GM12874 (cell line): ENCODE results near the gene HGD.

Experiments used
- TF ChIP-seq, protein P1 (sequence below): IDR thresholded peaks from 2 replicates; pipeline ENCODE4 v1.5.1; 2011; ENCODE audit warnings: low read depth, mild to moderate bottlenecking, control low read depth, low read length, moderate library complexity; ENCODE audit not compliant: insufficient read depth

HGD gene

DNA sequence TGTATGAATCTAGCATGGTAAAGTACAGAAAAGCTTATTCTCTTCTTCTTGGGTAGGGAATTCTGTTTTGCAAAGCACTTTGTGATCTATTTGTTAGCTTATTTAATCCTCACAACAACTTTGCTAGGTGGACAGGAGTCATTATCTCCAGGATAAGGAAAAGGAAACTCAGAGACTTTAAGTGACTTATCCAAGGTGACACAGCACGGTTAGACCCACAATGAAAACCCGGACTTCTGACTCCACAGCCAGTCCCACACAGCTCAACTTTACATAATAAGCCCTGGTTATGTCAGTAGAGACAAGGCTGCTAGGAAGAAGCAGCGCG, 86.3 kb downstream of the HGD start:
- TF ChIP-seq, protein P1, sequence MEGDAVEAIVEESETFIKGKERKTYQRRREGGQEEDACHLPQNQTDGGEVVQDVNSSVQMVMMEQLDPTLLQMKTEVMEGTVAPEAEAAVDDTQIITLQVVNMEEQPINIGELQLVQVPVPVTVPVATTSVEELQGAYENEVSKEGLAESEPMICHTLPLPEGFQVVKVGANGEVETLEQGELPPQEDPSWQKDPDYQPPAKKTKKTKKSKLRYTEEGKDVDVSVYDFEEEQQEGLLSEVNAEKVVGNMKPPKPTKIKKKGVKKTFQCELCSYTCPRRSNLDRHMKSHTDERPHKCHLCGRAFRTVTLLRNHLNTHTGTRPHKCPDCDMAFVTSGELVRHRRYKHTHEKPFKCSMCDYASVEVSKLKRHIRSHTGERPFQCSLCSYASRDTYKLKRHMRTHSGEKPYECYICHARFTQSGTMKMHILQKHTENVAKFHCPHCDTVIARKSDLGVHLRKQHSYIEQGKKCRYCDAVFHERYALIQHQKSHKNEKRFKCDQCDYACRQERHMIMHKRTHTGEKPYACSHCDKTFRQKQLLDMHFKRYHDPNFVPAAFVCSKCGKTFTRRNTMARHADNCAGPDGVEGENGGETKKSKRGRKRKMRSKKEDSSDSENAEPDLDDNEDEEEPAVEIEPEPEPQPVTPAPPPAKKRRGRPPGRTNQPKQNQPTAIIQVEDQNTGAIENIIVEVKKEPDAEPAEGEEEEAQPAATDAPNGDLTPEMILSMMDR: no peak

DNA sequence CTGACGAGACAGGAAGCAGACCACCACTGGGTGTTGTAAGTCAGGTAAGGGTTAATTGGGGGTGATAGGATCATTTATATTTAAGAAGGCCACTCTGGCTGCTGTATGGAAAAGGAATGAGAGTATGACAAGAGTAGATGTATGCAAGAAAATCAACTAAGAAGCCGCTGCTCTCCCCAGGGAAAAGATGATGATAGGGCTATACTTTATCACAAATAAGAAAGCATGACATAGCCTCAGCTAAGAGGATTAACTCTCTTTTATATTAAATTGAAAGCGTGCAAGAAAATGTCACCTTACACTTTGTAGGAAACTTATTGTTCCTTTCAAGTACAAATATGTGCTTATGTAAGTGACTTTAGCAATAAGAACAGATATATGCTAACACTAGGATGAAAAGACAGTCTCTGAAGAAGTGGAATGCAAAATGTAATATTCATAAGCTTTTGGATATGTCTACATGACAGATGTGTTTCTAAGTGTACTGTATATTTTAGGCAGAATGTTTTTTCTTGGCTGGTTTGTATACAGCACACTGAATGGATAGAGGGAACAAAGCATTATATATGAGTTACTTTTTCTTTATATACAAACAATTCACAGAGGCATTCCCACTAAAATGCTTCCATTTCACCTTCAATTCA, 94.6 kb downstream of the HGD start:
- TF ChIP-seq, protein P1: no peak
